ENCODE data around the gene DHX35.

The DHX35 gene

GRCh38 chr20:39069976-39070375, 107.8 kb downstream of the DHX35 start:
- no peak for DNase-seq

- no peak for DNase-seq
These were observed 108.5 kb downstream of the DHX35 start for GRCh38 chr20:39070484-39071231.

GRCh38 chr20:39072132-39072531, 110.0 kb downstream of the DHX35 start:
- DNase-seq: no peak

- DNase-seq: no peak
These were observed 110.5 kb downstream of the DHX35 start for GRCh38 chr20:39072653-39073052.

- DNase-seq: no peak
These were observed 113.6 kb downstream of the DHX35 start for GRCh38 chr20:39075731-39076130.

- DNase-seq: no peak
These were observed 114.8 kb downstream of the DHX35 start for GRCh38 chr20:39076958-39077357.

- DNase-seq: no peak
These were observed 118.2 kb downstream of the DHX35 start for GRCh38 chr20:39080326-39080725.

DNA sequence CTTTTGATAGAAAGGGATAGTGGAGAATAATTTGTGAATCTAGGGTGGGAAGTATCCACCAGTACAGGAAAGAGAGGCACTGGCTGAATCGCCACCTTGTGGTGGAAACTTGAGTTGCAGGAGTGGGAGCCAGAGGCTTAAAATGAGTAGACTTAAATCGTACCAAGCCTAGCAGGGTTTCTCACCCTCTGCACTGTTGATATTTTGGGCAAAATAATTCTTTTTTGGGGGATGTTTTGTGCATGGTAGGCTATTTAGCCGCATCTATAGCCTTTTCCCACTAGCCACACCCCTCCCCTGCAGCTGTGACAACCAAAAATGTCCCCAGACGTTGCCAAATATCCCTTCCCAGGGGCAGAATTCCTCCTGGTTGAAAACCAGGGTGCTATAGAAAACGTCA, 119.1 kb downstream of the DHX35 start:
- DNase-seq: peak; percentile 54

GRCh38 chr20:39082622-39083398, 120.7 kb downstream of the DHX35 start:
- no peak for DNase-seq

GRCh38 chr20:39083761-39084160, 121.6 kb downstream of the DHX35 start:
- no peak for DNase-seq

GRCh38 chr20:39089029-39089428, 126.9 kb downstream of the DHX35 start:
- no peak for DNase-seq
